ENCODE measurements around the gene PRKAG2.

PRKAG2 gene

DNA sequence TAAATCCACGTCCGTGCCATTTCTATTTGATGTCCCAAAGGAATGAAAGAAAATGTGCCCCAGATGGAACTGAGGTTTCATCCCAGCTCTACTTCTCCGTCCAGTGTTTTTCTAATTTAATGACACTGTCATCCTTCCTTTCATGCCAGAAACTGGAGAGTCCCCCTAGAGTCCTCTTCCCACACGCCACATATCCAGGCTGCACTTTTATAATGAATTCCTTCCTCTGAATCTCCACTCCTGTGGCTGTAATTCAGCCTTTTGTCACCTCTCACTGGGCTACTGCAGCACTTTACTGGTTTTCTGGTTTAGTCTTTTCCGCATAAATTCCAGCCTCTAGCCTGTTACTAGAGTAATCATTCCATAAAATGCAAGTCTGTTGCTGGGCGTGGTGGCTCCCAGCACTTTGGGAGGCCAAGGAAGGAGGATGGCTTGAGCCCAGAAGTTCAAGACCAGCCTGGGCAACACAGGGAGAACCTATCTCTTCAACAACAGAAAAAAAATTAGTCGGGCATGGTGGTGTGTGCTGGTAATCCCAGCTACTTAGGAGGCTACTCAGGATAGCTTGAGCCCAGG is 214.6 kb downstream of the PRKAG2 start:
- DNase-seq: no peak

DNA sequence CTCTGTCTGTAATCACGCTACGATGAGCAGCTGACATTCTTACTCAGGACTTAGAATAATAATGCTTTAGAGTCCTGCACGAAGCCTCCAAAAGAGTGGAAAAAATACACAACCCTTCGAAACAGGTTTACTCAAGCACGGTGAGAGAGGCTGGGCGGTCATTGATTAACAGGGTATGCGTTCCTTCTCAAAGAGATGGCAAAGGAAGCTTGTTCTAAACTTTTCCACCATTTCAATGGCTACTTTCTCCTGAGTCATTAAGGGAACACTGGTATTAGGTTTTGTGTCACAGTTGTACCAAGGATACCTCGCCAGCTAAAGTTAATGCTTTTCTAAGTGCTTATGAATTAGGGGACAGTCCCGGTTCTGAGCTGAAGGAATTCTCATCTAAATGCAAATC is 215.3 kb downstream of the PRKAG2 start:
- DNase-seq: no peak

DNA sequence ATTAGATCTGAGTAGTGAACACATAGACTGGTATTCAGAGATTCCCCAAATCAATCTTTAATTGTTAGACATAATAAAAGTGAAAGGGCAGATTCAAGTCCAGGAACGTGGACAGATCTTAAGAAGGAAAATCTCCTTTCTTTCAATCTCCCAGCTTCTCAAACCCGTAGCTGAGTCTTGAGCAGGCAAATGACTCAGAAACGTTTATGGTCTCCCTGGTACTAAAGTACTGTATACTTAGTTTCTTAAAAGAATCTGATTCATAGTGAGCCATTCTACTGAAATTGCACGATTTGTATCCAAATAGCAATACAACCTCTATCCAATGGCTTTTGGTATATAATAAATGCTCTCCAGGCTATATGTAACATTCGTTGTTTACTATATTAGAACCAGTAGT is 216.8 kb downstream of the PRKAG2 start:
- no peak for DNase-seq

DNA sequence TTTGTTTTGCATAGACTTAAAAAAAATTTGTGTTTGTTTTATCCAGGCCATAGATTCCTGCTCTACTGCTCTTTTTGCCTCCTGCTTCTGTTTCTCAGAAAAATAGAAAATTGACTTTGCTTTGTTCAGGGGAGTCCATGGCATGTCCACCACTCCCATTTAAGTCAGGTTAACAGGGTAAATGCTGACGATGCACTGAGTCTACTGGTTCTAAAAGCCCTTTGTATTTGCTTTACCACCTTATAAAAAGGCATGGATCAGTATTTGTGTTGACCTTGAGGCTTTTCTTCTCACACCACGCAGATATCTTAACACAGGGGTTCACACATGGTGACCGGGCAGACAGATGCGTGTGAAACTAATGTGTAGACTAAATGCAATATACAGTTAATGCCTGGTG is 217.7 kb downstream of the PRKAG2 start:
- no peak for DNase-seq

DNA sequence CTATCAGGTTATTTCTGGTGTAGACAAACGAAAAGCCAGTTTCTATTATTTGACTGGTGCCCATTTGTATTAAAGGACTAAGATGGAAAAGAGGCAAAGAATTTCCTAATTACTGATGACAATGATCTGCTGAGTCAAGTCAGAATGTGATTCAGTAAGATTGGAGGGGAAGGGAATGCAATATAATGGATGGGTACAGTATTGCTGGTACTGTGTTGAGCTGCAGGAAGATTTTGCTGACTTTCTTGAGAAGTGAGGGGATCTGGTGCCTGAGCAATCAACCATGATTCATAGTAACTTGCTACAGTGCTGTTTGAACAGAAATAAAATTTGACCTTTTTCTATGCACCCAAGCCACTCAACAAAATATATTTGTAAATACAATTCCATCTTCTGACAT is 218.1 kb downstream of the PRKAG2 start:
- no peak for DNase-seq

DNA sequence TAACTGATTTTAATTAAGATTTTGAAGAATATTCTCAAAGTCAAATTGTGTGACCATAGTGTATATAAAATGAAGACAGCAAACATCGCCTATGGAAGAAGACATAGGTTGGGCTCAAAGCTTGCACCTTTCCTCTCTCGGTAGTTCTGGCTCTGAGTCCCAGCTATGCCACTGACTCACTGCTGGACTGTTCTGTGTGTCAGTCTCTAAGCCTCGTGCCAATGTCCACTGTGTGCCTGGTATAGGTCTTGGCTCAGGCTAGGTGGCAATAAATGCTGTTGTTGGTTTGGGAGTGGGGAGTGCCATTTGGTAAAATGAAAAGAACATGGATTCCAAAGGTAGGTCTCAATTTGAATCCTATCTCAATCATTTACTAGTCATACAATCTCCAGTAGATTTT is 219.7 kb downstream of the PRKAG2 start:
- DNase-seq: no peak

DNA sequence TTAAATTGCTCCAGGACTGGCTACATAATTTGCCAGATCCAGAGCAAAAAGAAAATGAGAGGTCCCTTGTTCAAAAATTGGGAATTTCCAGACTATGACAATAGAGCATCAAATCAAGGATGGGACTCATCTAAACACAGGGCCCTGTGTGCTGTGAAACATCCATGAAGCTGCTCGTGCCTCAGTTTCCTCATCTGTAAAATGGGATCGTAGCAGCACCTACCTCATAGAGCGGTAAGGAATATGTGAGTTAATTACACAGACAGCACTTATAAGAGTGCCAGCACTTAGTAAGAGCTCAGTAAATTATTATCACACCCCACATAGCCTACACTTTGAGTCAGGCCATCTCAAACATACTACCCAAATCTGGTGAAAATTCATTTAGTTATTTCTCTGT is 221.4 kb downstream of the PRKAG2 start:
- no peak for DNase-seq

DNA sequence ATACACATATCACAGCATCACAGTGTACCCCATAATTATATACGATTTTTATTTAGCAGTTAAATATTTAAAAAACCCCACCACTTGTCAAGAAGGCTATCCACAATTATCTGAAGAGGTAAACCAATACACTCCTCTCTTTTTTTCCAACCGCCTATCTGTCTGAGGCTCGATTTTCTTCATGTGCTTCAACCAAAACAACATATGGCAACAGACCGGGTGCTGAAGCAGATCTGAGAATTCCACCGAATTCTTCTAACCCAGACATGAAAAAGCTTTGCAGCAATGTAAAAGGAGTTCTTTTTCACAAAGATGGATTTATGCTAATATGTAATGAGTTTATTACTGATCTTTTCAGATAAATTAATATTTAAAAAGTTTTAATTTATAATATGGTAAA is 224.8 kb downstream of the PRKAG2 start:
- no peak for DNase-seq

DNA sequence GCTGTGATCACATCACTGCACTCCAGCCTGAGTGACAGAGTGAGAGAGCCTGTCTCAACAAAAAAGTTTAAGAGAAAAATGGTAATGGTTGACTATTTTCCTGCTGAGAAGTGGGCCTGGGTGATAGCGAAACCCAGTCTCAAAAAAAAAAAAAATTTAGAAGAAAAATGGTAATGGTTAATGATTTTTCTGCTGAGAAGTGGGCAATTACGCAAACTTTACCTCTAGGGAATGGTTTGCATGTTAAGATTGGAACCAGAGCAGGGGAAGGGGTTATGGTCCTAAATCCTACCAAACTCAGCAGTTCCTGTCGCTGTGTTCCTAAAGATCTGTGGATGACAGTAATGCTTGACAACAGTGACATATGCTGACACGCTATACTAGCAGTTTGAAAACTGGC is 226.8 kb downstream of the PRKAG2 start:
- no peak for DNase-seq

DNA sequence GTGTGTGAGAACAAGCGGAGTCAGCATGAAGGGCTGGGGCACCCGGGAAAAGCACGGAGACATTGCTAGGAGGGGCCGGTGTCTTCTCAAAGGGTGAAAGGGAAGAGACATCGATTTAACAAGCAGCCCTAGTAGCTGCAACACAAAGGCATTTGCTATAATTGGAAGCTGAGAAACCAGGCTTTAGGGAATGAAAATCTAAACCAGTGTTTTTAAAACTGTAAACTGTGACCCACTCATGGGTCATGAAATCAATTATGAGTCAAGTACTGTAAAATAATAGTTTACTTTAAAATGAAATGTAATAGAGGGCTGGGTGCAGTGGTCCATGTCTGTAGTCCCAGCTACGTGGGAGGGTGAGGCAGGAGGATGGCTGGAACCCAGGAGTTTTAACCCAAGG is 228.5 kb downstream of the PRKAG2 start:
- no peak for DNase-seq

DNA sequence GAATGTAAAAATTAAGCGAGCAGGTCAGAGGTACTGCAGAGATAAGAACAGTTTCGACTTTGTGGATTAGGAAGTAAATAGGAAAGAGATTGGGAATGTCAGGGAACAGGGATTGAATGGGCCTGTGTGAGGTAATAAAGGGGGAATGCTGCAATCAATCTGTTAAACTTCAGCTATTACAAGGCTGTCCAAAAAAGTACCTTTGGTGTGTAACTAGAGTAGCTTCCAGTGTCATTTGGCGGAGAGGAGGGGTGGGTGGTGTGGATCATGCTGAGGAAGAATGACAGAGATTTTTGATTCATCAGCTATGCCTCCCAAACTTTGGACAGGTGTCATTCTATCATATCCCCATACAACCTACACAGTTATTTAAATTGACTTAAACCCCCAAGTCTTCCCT is 229.0 kb downstream of the PRKAG2 start:
- no peak for DNase-seq

DNA sequence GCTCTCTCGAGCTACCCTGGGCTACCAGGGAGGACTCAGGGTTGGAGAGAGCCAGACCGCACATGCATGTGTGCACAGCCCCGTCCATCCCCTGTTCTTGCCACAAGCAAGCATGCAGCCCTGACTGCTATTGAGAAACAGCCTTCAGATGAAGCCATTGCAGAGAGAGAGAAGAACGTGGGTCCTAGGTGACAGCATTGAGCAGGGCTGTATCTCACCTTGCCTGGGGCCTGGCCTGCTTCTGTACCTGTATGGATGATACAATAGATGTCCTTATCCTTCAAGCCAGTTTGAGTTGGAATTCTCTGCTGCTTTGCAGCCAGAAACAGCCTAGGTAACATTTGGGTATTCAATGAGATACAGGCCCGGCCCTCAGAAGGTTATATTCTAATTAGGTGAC is 229.9 kb downstream of the PRKAG2 start:
- DNase-seq: no peak

DNA sequence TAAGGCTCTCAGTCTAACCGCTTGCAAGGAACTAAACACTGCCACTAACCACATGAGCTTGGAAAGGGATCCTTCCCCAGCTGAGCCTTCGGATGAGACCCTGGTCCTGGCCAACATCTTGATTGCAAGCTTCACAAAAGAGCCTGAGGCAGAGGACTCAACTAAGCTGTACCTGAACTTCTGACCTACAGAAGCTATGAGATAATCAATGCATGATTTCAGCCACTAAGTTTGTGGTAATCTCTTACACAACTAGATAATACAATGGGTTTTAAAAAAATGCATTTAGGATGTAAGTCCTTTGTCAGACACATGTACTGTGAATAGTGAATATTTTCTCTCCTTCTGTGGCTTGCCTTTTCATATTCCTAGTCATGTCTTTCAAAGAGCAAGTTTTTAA is 231.6 kb downstream of the PRKAG2 start:
- no peak for DNase-seq

DNA sequence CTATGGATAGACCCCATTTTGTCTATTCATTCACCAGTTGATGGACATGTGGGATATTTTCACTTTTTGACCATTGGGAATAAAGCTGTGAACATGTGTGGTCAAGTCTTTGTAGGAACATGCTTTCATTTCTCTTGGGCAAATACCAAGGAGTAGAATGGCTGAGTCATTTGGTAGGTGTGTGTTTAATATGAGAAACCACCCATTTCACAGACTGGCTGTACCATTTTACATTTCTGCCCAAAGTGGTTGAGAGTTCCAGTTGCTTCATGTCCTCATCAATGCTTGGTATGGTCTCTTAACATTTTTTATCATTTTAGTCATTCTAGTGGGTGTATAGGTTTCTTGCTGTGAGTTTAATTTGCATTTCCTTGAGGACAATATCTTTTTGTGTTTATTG is 232.4 kb downstream of the PRKAG2 start:
- no peak for DNase-seq

DNA sequence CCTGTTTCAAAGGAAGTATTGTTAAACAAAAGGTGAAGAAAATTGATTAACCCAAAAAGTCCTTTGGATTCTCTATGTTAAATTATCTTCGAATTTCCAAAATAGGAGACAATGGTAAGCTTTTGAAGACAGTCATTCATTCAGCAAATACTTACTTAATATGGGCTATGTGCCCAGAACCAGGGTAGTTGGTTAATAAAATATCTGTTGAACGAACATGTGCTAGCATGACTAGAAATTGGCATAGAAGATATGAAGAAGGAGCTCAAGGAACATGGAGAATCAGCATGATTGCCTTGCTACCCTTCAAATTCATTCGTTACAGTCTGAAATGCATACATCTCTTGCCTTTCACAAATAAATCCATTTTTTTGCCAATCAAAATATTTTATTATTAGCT is 234.2 kb downstream of the PRKAG2 start:
- DNase-seq: no peak

DNA sequence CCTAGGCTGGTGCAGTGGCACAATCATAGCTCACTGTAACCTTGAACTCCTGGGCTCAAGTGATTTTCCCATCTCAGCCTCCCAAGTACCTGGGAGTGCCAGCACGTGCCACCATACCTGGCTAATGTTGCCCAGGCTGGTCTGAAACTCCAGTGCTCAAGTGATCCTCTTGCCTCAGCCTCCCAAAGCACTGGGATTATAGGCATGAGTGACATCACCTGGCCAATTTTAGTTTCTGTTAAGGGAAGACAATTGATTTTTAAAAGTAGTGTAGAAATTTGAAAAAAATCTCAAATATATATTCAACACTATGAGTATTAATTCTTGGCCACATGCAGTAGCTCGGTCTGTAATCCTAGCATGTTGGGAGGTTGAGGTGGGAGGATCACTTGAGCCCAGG is 235.3 kb downstream of the PRKAG2 start:
- DNase-seq: no peak

DNA sequence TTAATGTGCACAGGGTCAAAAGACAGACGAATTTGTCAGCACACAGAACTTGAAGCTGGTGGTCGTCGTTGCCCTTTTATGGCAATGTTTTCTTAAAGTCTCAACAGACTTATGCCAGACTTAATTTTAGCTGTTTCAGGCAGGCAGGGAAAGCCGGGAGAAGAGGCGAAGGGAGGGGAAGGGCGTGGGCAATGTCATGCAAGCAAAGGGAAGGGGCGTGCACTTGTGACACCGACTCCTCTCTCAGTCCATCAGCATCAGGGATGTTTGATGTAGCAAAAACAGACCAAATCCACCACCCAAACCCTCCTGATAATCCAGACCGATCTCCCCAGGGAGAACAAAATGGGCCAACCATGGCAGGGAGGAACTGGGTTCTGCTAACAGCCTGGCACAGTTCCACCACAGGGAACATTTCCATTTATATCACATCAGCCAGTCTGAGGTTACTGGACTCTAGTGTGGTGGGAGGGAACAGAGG is 239.1 kb downstream of the PRKAG2 start:
- DNase-seq: no peak

DNA sequence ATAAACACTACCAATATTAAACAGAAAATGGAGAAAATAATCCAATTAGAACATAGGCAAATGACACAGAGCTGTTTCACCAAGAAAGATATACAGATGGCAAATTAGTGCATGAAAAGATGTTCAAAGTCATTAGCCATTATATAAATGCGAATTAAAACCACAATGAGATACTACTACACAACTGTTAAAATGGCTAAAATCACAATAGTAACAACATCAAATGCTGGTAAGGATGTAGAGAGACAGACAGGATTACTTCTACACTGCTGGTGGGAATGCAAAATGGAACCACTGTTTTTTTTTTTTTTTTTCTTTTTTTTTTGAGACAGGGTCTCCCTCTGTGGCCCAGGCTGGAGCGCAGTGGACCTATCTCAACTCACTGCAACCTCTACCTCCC is 242.3 kb downstream of the PRKAG2 start:
- DNase-seq: no peak

DNA sequence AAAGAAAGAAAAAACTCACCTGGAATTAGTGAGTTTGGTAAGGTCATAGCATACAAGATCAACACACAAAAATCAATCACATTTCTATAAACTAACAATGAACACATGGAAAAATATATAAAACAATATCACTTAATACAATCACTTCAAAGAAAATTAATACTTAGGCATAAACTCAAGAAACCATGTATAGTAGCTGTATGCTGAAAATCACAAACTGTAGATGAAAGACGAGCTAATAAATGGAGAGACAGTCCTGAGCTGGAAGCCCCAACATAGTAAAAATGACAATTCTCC is 243.5 kb downstream of the PRKAG2 start:
- no peak for DNase-seq

DNA sequence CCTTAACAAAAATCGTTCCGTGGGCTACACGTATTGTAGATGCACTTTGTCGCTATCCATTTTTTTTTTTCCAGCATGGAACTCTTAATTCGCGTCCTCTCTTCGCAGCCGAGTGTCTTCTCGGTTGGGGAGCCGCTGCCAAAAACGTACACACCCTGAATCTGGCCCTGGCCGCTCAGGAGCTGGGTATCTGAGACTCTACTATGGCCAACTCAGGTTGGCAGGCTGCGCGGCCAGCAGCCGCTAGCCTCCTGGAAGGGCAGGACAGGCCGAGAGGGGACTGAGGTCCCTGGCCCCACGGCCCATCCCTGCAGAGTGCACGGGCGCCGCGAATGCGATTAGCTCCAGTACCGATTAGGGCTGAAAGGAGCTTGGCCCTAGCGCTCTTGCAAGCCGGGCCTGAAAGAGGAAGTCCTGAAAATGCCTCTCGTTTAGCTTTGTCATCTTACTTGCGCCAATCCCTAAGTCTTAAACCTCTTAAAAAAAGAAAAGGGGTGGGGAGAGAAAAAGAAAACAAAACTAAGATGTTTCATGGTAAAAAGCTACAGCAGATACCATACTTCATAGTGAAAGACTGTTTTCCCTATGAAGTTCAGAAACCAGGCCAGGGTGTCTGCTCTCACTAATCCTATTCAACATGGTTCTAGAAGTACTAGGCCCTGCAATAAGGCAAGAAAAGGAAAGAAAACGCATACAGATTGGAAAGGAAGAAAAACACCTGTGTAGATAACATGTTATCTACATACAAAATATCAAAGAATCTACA is 244.0 kb downstream of the PRKAG2 start:
- DNase-seq: peak; percentile 64

DNA sequence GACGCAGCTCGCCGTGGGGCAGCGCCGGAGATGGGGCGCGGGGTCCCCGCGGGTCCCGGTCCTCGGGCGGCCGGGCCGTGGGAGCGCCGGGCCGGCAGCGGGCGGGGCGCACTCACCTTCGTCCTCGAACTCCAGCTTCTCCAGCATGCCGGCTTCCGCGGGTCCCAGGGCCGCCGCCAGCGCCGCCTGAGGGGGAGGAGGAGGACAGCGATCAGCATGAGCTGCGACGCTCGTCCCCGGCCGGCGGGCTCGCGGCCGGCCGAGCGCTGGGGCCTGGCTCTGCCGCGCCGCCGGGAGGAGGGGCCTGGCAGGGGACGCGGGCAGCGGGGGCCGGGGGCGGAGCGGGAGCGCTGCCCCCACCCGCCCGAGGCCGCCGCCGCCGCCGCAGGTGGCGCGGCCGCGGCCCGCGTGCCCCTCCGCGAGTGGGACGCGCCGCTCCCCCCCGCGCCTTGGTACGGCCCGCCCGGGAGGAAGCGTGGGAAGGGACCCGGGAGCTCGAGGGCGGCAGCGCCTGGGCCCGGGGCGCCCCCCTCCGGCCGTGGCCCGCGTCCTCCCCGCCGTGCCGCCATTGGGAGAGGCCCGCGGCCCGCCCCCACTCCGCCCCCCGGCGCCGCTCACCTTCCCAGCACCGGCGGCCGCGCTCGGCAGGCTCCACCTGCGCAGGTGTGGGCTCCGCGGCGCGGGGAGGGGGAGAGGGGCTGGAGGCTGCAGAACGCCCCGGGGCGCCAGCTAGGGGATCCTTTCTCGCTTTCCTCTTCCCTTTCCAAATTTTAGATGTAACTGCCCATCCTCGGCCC is 244.8 kb downstream of the PRKAG2 start:
- peak; percentile 87 for DNase-seq

DNA sequence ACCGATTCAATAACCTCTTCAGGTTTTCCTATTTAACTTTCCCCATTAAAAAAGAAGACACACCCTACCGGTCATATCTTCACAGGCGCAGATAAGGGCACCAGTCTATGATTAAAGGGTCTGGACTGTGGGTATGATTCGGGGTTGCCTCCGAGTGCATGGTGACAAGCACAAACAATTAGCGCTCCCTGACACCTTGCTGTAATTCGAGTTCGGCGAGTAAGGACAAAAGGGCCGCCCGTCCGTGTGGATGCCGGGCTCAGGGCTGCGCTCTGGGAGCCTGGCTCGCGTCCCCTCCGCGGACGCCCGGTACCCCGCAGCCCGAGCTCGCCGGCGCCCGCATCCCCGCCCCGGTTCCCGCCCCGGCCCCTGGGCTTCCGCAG is 245.4 kb downstream of the PRKAG2 start:
- no peak for DNase-seq

DNA sequence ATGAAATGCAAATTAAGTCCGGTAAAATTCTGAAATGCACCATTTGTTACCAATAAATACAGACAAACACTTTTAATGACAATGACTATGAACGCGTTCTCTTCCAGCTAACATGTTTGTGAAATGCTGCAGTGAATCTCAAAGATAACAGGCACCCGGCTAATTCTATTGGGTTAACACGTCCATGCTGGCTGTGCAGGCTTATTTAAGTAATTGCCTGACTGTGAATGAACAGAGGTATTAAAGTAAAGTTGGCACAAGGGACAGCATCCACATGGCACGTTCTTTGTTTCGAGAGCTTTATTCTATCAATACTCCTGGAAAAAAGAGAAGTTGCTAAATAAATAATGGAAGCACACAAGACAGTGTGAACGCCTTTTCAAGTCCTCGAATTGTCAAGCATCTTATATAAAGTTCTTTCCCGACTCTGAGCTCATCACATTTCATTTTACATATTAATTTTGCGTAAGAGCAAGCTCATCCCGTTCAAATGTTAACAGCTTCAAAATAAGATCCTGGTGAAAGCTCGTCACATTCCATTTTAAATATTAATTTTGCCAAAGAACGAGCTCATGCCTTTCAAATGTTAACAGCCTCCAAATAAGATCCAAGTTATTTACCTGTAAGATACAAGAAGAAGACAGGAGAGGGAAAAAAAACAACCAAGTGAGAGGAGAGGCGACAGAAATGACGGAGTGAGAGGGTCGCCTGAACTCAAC is 245.9 kb downstream of the PRKAG2 start:
- no peak for DNase-seq

DNA sequence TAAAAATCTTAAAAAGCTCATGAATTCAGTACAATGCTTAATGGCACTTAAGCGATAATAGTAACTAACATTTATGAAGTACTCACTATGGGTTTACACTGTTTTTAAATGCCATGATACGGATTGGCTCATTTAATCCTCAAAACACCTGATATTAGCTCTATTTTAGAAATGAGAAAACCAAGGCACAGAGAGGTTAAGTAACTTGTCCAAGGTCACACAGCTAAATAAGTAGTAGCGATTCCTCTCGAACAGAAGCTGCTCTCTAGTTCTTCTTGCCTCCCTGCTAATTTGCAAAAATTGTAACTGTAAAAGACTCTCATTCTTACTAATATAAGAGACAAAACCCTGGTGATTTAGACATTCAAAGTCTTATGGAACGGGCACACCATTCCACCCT is 246.6 kb downstream of the PRKAG2 start:
- no peak for DNase-seq

Data from KG1 (cell line).